SU-DHL-6 (cell line): ENCODE measurements around the gene ANKIB1.

Experiments used
- CTCF ChIP-seq: fragments of 200-600 bp; sonication (generic); IDR thresholded peaks from one replicate; pipeline ENCODE4 v1.5.1; 2017; ENCODE audit warnings: antibody characterized with exemption, mild to moderate bottlenecking, low read length, moderate library complexity; ENCODE audit not compliant: insufficient read depth, poor library complexity, severe bottlenecking
- EZH2phosphoT487 ChIP-seq: fragments of 200-600 bp; sonication (generic), shearing (Covaris generic); conservative IDR thresholded peaks from 2 replicates; pipeline ENCODE4 v1.6.1; 2018; ENCODE audit warnings: mild to moderate bottlenecking, antibody characterized with exemption, low read length, moderate library complexity, mixed read lengths

DNA sequence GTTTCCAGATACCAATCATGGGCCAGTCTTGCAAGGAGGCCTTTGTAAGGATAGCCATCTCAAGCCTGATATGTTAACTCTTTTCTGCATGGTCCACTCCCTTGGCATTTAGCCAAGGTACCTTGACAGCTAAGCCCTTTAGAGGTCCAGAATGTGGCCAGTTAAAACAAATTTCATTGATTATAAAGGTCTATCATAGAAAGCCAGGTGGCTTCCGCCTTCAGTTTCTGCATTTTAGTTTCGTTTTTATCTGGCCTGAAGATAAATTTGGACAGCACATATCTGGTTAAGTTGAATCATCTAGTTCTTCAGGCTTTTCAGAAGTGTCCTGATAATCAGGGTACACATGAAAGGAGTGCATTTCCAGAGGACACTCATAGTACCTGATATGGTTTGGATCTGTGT lies 30.7 kb downstream of the ANKIB1 start:
- no peak for TF ChIP-seq CTCF
- no peak for TF ChIP-seq EZH2phosphoT487
